ENCODE measurements around the gene UROC1.

GRCh38 chr3:126480206-126480605, 37.4 kb downstream of the UROC1 start:
- TF ChIP-seq POLR2A (IDR thresholded peaks at IDR 0.05) (no peak), CTCF (IDR thresholded peaks at IDR 0.05) (no peak)
